Thyroid gland (tissue), 4 donors: ENCODE measurements around the gene PRSS36. TPM values are rescaled to one million over a fixed set of nuclear protein-coding genes. Genes with fewer than 3 reads are reported as not detected.

Source experiments
- DNase-seq, 2 donors: peaks; one replicate each; pipeline ENCODE4 v3.0.0-alpha.2; 2019
- H3K27ac ChIP-seq, 3 donors: fragments of 200-600 bp; sonication (generic); 1 replicate in 2 of 3; 2 replicates in 1 of 3; pipeline ENCODE4 v1.5.1; 2016 to 2019; ENCODE audit warnings: mild to moderate bottlenecking in 1 of 3, moderate library complexity in 1 of 3
- H3K27me3 ChIP-seq: fragments of 200-600 bp; sonication (generic); one replicate; pipeline ENCODE4 v1.5.1; 2019
- H3K36me3 ChIP-seq, 2 donors: fragments of 200-600 bp; sonication (generic); one replicate each; pipeline ENCODE4 v1.5.1; 2016 to 2019
- H3K4me1 ChIP-seq, 2 donors: fragments of 200-600 bp; sonication (generic); one replicate each; pipeline ENCODE4 v1.5.1; 2017 to 2019
- H3K4me3 ChIP-seq, 3 donors: fragments of 200-600 bp; sonication (generic); replicated peaks in 1 of 3; 1 replicate in 2 of 3; 2 replicates in 1 of 3; pipeline ENCODE4 v1.5.1; 2016; ENCODE audit warnings: mild to moderate bottlenecking in 1 of 3
- H3K9me3 ChIP-seq: fragments of 200-600 bp; sonication (generic); one replicate; pipeline ENCODE4 v1.5.1; 2017
- CTCF ChIP-seq, 6 experiments: fragments of 200-600 bp in 3 of 6; fragments of 450-650 bp in 3 of 6; sonication (generic) in 3 of 6; IDR thresholded peaks; one replicate each; pipeline ENCODE4 v1.5.1; 2016 to 2019; ENCODE audit warnings: antibody characterized with exemption in 6 of 6, mild to moderate bottlenecking in 2 of 6, inconsistent platforms in 1 of 6, moderate library complexity in 1 of 6
- POLR2A ChIP-seq, 2 donors: fragments of 450-650 bp; IDR thresholded peaks; one replicate each; pipeline ENCODE4 v1.6.1; 2017; ENCODE audit warnings: antibody characterized with exemption in 2 of 2, mild to moderate bottlenecking in 2 of 2, moderate library complexity in 1 of 2
- WGBS, 2 donors: methylation state at CpG; one replicate each; pipeline ENCODE4 v1.1.5; 2017; 5-methylcytosine and 5-hydroxymethylcytosine counted together
- intact Hi-C: fragments of 100-400 bp; cut with DNase I; formaldehyde crosslinking; loops from one replicate; pipeline ENCODE4 v1.15.1; 2023
- total RNA-seq, 4 donors: library from RNA; depleted of rRNA; stranded (reverse); fragments of >200 nt; gene quantifications; one replicate each; pipeline ENCODE4 v1.2.3, GENCODE V29; 2016

PRSS36 gene
- total RNA-seq, 4 donors from 2014 or later = 1.4 to 6.6 (median 3.0) TPM

GRCh38 chr16:31194898-31195297 lies 45.0 kb upstream of the PRSS36 start:
- TF ChIP-seq CTCF (IDR thresholded peaks at IDR 0.05) = no peak
- TF ChIP-seq POLR2A (IDR thresholded peaks at IDR 0.05) = no peak
- H3K27me3 ChIP-seq = no peaks in the 10 kb centered on the region
- H3K36me3 ChIP-seq = peaks cover 63 to 64% of the 10 kb centered on the region in 2 donors
- no peak overlapping the region for H3K4me3 ChIP-seq
- no peaks in the 10 kb centered on the region for H3K9me3 ChIP-seq
- H3K27ac ChIP-seq = no peak overlapping the region
- intact Hi-C loops = no loop called here
- no peaks in the 10 kb centered on the region for H3K4me1 ChIP-seq
- no peak for DNase-seq
- 82 to 91% methylated on average over 7 of the region's 7 CpGs for WGBS, 2 donors

DNA sequence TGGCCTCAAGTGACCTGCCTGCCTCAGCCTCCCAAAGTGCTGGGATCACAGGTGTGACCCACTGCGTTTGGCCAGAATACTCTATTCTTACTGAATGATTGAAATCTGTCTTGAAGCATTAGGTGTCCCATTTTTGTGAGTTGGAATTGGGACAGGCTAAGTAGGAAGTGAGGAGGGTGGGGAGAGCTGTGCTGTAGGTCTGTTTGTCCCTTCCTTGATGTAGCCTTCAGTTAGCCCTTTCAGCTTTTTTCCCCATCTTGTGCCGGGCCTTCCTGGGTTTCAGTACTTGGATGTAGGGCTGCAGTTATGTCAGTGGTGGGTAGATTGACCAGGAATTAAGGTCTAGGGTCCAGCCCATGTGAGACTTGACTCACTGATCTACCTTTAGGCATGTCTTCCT lies 44.0 kb upstream of the PRSS36 start:
- H3K27ac ChIP-seq = no peak overlapping the region
- DNase-seq = no peak
- no peak overlapping the region for H3K4me3 ChIP-seq
- no peak for TF ChIP-seq POLR2A (IDR thresholded peaks at IDR 0.05)
- peaks cover 74% of the 10 kb centered on the region in 2 donors for H3K36me3 ChIP-seq
- no peaks in the 10 kb centered on the region for H3K4me1 ChIP-seq
- WGBS, 2 donors = 92 to 93% methylated on average over 2 of the region's 2 CpGs
- H3K9me3 ChIP-seq = no peaks in the 10 kb centered on the region
- H3K27me3 ChIP-seq = no peaks in the 10 kb centered on the region
- intact Hi-C loops = no loop called here

DNA sequence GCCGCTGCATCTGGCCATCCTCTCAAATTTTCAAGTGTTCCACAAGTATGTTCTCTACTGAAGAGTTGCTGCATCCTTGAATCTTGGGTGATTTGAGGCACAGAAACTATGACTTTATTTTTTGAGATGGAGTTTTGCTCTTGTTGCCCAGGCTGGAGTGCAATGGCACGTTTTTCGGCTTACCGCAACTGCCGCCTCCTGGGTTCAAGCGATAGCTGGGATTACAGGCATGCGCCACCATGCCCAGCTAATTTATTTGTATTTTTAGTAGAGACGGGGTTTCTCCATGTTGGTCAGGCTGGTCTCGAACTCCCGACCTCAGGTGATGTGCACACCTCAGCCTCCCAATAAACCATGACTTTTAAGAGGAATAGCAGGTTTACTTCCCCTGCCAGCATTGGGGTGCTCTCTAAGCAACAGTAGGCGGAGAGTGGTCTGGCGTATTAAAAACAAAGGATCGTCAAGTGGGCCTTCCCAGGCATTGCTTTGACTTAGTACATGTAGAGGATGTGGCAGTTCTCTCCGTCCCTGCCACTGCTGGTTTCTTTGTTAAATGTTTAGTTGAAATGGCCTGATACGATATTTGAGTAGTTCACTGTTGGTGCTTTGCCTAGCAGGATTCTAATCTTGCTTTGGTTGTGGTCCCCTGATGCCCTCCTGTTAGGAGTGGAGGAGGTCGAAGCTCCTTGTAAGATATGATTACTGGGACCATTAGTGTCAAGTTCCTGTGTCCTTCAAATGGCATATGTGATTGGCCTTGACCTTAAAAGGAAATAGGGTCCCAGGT lies 43.2 kb upstream of the PRSS36 start:
- no peaks in the 10 kb centered on the region for H3K4me1 ChIP-seq
- H3K27ac ChIP-seq = no peak overlapping the region
- peaks cover 82% of the 10 kb centered on the region in 2 donors for H3K36me3 ChIP-seq
- no peak overlapping the region for H3K4me3 ChIP-seq
- no peak for TF ChIP-seq CTCF (IDR thresholded peaks at IDR 0.05)
- TF ChIP-seq POLR2A (IDR thresholded peaks at IDR 0.05) = no peak
- no peak for DNase-seq
- no peaks in the 10 kb centered on the region for H3K27me3 ChIP-seq
- no peaks in the 10 kb centered on the region for H3K9me3 ChIP-seq
- 89 to 93% methylated on average over 16 of the region's 16 CpGs for WGBS, 2 donors
- intact Hi-C loops = no loop called here

- no peak overlapping the region for H3K27ac ChIP-seq
- H3K4me1 ChIP-seq = no peaks in the 10 kb centered on the region
- H3K27me3 ChIP-seq = no peaks in the 10 kb centered on the region
- no peaks in the 10 kb centered on the region for H3K9me3 ChIP-seq
- WGBS, 2 donors = 87 to 90% methylated on average over 5 of the region's 5 CpGs
- TF ChIP-seq CTCF (IDR thresholded peaks at IDR 0.05) (no peak), POLR2A (IDR thresholded peaks at IDR 0.05) (no peak)
- intact Hi-C loops = no loop called here
- DNase-seq = no peak
- H3K4me3 ChIP-seq = no peak overlapping the region
- peaks cover 91 to 94% of the 10 kb centered on the region in 2 donors for H3K36me3 ChIP-seq
Observed at GRCh38 chr16:31191697-31192428, 42.0 kb upstream of the PRSS36 start.

GRCh38 chr16:31190818-31191444 lies 41.1 kb upstream of the PRSS36 start:
- Histone ChIP-seq H3K27me3 (no peaks in the 10 kb centered on the region), H3K4me1 (no peaks in the 10 kb centered on the region), H3K36me3 (peaks cover 94 to 97% of the 10 kb centered on the region in 2 donors), H3K4me3 (no peak overlapping the region), H3K27ac (no peak overlapping the region), H3K9me3 (no peaks in the 10 kb centered on the region)
- DNase-seq = no peak
- intact Hi-C loops = no loop called here
- no peak for TF ChIP-seq CTCF (IDR thresholded peaks at IDR 0.05)
- no peak for TF ChIP-seq POLR2A (IDR thresholded peaks at IDR 0.05)
- WGBS, 2 donors = 95 to 97% methylated on average over 17 of the region's 17 CpGs
